Stimulated activated CD4-positive, alpha-beta T cell treated with anti-CD3 and anti-CD28 coated beads, Interleukin-12 subunit alpha, Interleukin-12 subunit beta, amount 100 ng/mL, for 24 hours (primary cell): ENCODE data around the gene C12orf76.
"Not testable (repeated sequence)": the region's sequence is repeated elsewhere in the genome, so short reads cannot be mapped to it uniquely, and the experiment has no call there.

Source experiments
- DNase-seq, 2 experiments: peaks; one replicate each; pipeline ENCODE4 v3.0.0-alpha.2; 2020; ENCODE audit warnings: low read depth in 2 of 2

The C12orf76 gene

GRCh38 chr12:110048242-110049027 lies at the start of gene C12orf76:
Gene C12orf76, minus strand, starts transcription at chr12:110048522. Its CDS starts 27 bp downstream, at chr12:110048495.
- peak; percentile 82 to 86 for DNase-seq

- no peak for DNase-seq
Measured at GRCh38 chr12:110093631-110094311, 45.4 kb upstream of the C12orf76 start.

GRCh38 chr12:110091136-110091711 lies 42.9 kb upstream of the C12orf76 start:
- no peak for DNase-seq

GRCh38 chr12:110090266-110091135 lies 42.2 kb upstream of the C12orf76 start:
- DNase-seq = no peak

- DNase-seq = no peak
Measured at GRCh38 chr12:110088936-110089335, 40.6 kb upstream of the C12orf76 start.

- DNase-seq = not testable (repeated sequence)
Measured at GRCh38 chr12:110088216-110088615, 39.9 kb upstream of the C12orf76 start.

GRCh38 chr12:110084314-110085015 lies 36.1 kb upstream of the C12orf76 start:
- no peak for DNase-seq

- no peak for DNase-seq
Measured at GRCh38 chr12:110080410-110080809, 32.1 kb upstream of the C12orf76 start.

GRCh38 chr12:110079477-110080400 lies 31.4 kb upstream of the C12orf76 start:
- peak; percentile 40 to 61 for DNase-seq

- DNase-seq = no peak
Measured at GRCh38 chr12:110077800-110078199, 29.5 kb upstream of the C12orf76 start.

- DNase-seq = no peak
Measured at GRCh38 chr12:110075880-110076279, 27.6 kb upstream of the C12orf76 start.

GRCh38 chr12:110074089-110074488 lies 25.8 kb upstream of the C12orf76 start:
- DNase-seq = no peak

GRCh38 chr12:110073049-110073831 lies 24.9 kb upstream of the C12orf76 start:
- DNase-seq = no peak

- DNase-seq = not testable (repeated sequence)
Measured at GRCh38 chr12:110072636-110073035, 24.3 kb upstream of the C12orf76 start.

- DNase-seq = no peak
Measured at GRCh38 chr12:110071967-110072366, 23.6 kb upstream of the C12orf76 start.

GRCh38 chr12:110071504-110071903 lies 23.2 kb upstream of the C12orf76 start:
- no peak for DNase-seq

- no peak for DNase-seq
Measured at GRCh38 chr12:110068654-110069053, 20.3 kb upstream of the C12orf76 start.

- not testable (repeated sequence) for DNase-seq
Measured at GRCh38 chr12:110068115-110068514, 19.8 kb upstream of the C12orf76 start.

- no peak for DNase-seq
Measured at GRCh38 chr12:110067531-110067930, 19.2 kb upstream of the C12orf76 start.
